K562 (cell line): Measurements from ENCODE around the gene COG3. TPM values are rescaled to one million over a fixed set of nuclear protein-coding genes. Genes with fewer than 3 reads are reported as not detected.

Source experiments
- CREM ChIP-seq: IDR thresholded peaks from 2 replicates; pipeline ENCODE4 v1.6.1; 2014; ENCODE audit warnings: antibody characterized with exemption, low read depth
- E2F6 ChIP-seq, 2 experiments: IDR thresholded peaks; 2 replicates each; pipeline ENCODE4 v1.6.1; 2011; ENCODE audit warnings: borderline replicate concordance in 1 of 2, control low read depth in 1 of 2, low read depth in 1 of 2, low read length in 1 of 2, mild to moderate bottlenecking in 1 of 2, mixed read lengths in 1 of 2, moderate library complexity in 1 of 2; ENCODE audit not compliant: insufficient read depth in 1 of 2, insufficient read length in 1 of 2, poor library complexity in 1 of 2, severe bottlenecking in 1 of 2; ENCODE audit errors: extremely low read depth in 1 of 2
- EGR1 ChIP-seq: fragments of 450-650 bp; conservative IDR thresholded peaks from 2 replicates; pipeline ENCODE4 v1.6.1; 2017; ENCODE audit warnings: mild to moderate bottlenecking
- EP300 ChIP-seq: IDR thresholded peaks from 2 replicates; pipeline ENCODE4 v1.6.1; 2012; ENCODE audit warnings: low read length, improper control_type of control experiment
- GMEB1 ChIP-seq: fragments of 250-450 bp; sonication (Bioruptor Pico); IDR thresholded peaks from 2 replicates; pipeline ENCODE4 v1.4.0; 2020; ENCODE audit warnings: mild to moderate bottlenecking
- KDM5B ChIP-seq: fragments of 200-600 bp; sonication (generic); IDR thresholded peaks from 2 replicates; pipeline ENCODE4 v1.6.1; 2012; ENCODE audit warnings: low read depth, mild to moderate bottlenecking, moderate library complexity, low read length, control low read depth, inconsistent platforms; ENCODE audit not compliant: insufficient replicate concordance
- KLF16 ChIP-seq: IDR thresholded peaks from 2 replicates; pipeline ENCODE4 v1.6.1; 2016; ENCODE audit warnings: antibody characterized with exemption
- MNT ChIP-seq, 2 experiments: fragments of 450-650 bp; conservative IDR thresholded peaks; 2 replicates each; pipeline ENCODE4 v1.6.1; 2017; ENCODE audit warnings: mild to moderate bottlenecking in 2 of 2, moderate library complexity in 2 of 2
- NCOA1 ChIP-seq: fragments of 450-650 bp; IDR thresholded peaks from 2 replicates; pipeline ENCODE4 v1.6.1; 2016; ENCODE audit warnings: low read depth
- NFATC3 ChIP-seq: fragments of 450-650 bp; IDR thresholded peaks from 2 replicates; pipeline ENCODE4 v1.6.1; 2017; ENCODE audit warnings: mild to moderate bottlenecking
- PATZ1 ChIP-seq: fragments of 250-450 bp; sonication (Bioruptor Pico); IDR thresholded peaks from 2 replicates; pipeline ENCODE4 v1.5.0; 2020; ENCODE audit warnings: mild to moderate bottlenecking, borderline replicate concordance
- PKNOX1 ChIP-seq: fragments of 450-650 bp; IDR thresholded peaks from 2 replicates; pipeline ENCODE4 v1.6.1; 2016
- PML ChIP-seq: IDR thresholded peaks from 2 replicates; pipeline ENCODE4 v1.6.1; 2012; ENCODE audit warnings: low read length, inconsistent platforms
- PRPF4 ChIP-seq: fragments of 200-400 bp; formaldehyde crosslinking; IDR thresholded peaks from one replicate; pipeline ENCODE4 v1.6.1; 2017; ENCODE audit warnings: low read length, low read depth, mild to moderate bottlenecking; ENCODE audit not compliant: insufficient read depth, poor library complexity, severe bottlenecking
- YY1 ChIP-seq, 3 experiments: IDR thresholded peaks; 2 replicates each; pipeline ENCODE4 v1.6.1; 2011; ENCODE audit warnings: low read length in 2 of 3, mild to moderate bottlenecking in 2 of 3, moderate library complexity in 2 of 3, borderline replicate concordance in 1 of 3, control low read depth in 1 of 3, low read depth in 1 of 3; ENCODE audit not compliant: insufficient read depth in 3 of 3, insufficient replicate concordance in 2 of 3, control insufficient read depth in 1 of 3, insufficient read length in 1 of 3; ENCODE audit errors: extremely low read depth in 1 of 3
- ZNF79 ChIP-seq: fragments of 250-450 bp; sonication (Bioruptor Pico); IDR thresholded peaks from 2 replicates; pipeline ENCODE4 v1.4.0; 2020; ENCODE audit warnings: low read depth, mild to moderate bottlenecking, moderate library complexity
- polyA plus RNA-seq, 8 experiments: library from polyadenylated mRNA; depleted of rRNA in 4 of 8; stranded (reverse) in 5 of 8; unstranded in 3 of 8; fragments of >200 nt; fragmentation: Nextera tagmentation in 2 of 8; fragmentation: Illumina TruSeq in 1 of 8; extraction: Ambion mirVana in 2 of 8; extraction: Trizol in 1 of 8; gene quantifications; 2 replicates each; pipeline versions ENCODE4 v1.2.1 to v1.2.3, GENCODE V29; 2011 to 2014; ENCODE audit warnings: inconsistent platforms in 1 of 8, missing spikeins in 1 of 8
- total RNA-seq, 7 experiments: library from RNA; depleted of rRNA in 6 of 7; stranded (reverse); fragments of >200 nt in 6 of 7; fragmentation: Illumina TruSeq in 2 of 7; extraction: Trizol in 2 of 7; gene quantifications; 2 replicates each; pipeline versions ENCODE4 v1.2.1 to v1.2.3, GENCODE V29; 2011 to 2021; ENCODE audit warnings: low replicate concordance in 1 of 7

The COG3 gene
- total and polyA plus RNA-seq, 9 of the 15 experiments (the other 6 are each of a cell fraction or from before 2014, with no cell fraction given) = 3.9 to 22.9 (median 14.5) TPM

- TF ChIP-seq PRPF4 (no peak), ZNF79 (CRISPR knock-in tag) (no peak), E2F6 (IDR thresholded peaks at IDR 0.05; ENCODE audit: borderline replicate concordance in 1 of 2, extremely low read depth in 1 of 2, insufficient read depth in 1 of 2, insufficient read length in 1 of 2, low read depth in 1 of 2, low read length in 1 of 2, poor library complexity in 1 of 2, severe bottlenecking in 1 of 2) (no peak), PATZ1 (CRISPR knock-in tag) (no peak), MNT (conservative IDR thresholded peaks at IDR 0.05) (peak; percentile 55 to 73; a peak in 3 of 4 replicates), NFATC3 (no peak), KLF16 (0 out of 2 replicates have a peak, but pooled peaks have one; percentile 16), EGR1 (0 out of 2 replicates have a peak, but pooled peaks have one; percentile 13), PKNOX1 (peak; percentile 90), GMEB1 (CRISPR knock-in tag) (peak; percentile 32), PML (peak; percentile 54; the same call in 1 of the 2 replicates), YY1 (IDR thresholded peaks at IDR 0.05; ENCODE audit: borderline replicate concordance in 1 of 3, control insufficient read depth in 1 of 3, extremely low read depth in 1 of 3, insufficient read depth in 3 of 3, insufficient read length in 1 of 3, insufficient replicate concordance in 2 of 3, low read depth in 1 of 3, low read length in 2 of 3) (peak in 2 of 3 experiments; percentile 24 to 38), KDM5B (peak; percentile 73), EP300 (peak; percentile 62; the same call in 1 of the 2 replicates), NCOA1 (no peak; the same call in 1 of the 2 replicates), CREM (peak; percentile 88)
Measured at GRCh38 chr13:45464687-45465453, at the start of gene COG3 (continued).
